GM19240 (cell line): ENCODE data around the gene HSPA12A.

Experiments
- DNase-seq: peaks from one replicate; pipeline ENCODE4 v3.0.0; 2011; ENCODE audit warnings: low spot score; ENCODE audit not compliant: insufficient read length

The HSPA12A gene

DNA sequence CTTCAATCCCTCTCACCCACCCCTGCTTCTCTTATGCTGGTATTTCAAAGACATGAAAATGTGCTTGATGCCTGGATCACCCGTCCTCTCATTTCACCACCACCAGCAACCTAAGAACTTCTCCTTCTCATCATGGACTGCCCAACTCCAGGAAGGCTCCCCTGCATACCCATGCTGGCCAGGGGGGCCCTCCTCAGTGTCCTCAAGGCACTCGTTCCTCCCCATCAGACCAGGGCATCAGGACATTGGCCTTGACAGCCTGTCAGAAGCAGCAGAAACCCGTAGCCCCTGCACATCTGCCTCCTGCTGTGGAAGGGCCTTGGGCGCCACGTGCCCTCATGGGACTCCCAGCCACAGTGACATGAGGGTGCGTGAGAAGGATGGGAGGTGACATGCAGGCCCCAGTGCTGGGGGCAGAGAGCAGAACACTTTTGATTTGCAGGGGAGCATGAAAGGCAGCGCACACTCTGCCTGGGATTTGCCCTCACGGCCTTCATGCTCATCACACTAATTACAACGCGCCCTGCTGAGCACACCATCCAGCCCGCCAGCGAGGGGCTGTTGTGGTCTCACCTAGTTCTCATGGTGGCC is 1.9 kb upstream of the HSPA12A start:
- no peak for DNase-seq

DNA sequence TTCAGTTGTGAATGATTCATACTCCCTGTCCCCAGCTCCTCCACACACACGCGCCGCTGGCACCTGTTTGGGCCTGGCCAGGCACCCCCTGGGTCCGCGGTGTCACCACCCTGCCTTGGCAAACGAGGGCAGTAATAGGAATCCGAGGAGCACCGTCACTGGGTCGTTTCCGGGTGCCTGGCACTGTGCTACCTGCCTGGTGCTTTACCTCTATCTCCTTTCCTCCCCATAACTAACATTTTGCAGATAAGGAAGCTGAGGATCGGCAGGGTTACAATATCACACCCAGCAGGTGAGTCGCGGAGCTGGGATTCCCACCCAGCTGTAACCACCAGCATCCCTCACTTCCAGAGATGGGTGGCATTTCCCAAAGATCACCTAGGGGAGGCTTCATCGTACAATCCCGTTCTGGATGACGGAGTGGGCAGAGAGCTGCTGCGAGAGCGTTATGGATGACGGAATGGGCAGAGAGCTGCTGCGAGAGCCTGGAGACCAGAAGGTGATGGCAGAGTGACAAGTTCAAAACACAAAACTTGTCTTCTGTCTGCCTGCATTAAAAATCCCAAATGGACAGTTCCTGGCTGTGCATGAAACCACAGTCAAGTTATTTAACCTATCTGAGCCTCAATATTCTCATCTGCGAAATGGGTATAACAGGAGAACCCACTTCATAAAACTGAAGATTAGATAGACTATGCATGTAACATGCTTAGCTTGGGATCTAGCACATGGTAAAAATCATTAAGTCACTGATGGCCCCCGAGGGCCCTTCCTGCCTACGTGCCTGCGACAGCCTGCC is 1.1 kb upstream of the HSPA12A start:
- no peak for DNase-seq

DNA sequence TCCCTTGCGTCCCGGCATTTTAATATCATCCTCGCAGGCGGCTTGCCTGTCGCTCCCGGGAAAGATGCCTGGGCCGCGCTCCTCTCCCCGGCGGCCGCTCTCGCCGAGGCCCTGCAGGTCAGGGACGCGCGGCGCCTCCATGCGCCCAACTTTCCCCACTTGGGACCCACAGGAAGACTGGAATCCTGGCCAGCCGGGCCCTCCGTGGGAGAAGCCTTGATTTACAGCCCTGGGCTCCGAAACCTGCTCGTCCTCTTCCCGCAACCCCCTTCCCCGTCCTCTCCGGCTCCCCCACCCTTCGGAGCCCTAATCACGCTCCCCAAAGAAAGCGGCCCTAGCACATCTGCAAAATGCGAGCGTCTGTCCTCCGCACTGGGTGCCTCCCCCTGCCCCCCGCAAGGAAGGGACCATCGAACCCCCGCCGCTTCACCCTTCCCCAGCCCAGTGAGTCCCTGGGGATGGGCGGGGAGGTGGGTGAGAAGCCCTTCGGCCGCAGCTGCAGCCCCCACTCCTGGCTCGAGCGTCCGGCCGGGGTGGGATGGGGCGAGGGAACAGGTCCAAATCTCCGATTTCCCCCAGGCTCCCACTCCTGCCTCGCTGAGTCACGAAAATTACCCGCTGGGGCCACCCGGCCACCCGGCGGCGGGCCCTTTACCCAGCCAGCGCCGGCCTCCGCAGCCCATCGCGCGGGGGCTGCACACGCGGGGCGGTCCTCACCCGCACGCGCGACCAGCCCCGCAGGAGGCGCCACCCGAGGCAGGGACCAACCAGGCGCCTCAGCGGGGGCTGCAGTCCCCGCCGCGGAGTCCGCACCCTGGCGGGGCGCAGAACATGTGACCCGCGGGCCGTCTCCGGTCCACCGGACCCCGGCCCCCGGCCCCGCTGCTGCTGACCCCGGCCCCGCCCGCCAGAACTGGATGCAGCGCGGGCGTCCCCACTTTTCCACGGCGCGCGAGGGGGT is 695 bp downstream of the HSPA12A start:
- no peak for DNase-seq

DNA sequence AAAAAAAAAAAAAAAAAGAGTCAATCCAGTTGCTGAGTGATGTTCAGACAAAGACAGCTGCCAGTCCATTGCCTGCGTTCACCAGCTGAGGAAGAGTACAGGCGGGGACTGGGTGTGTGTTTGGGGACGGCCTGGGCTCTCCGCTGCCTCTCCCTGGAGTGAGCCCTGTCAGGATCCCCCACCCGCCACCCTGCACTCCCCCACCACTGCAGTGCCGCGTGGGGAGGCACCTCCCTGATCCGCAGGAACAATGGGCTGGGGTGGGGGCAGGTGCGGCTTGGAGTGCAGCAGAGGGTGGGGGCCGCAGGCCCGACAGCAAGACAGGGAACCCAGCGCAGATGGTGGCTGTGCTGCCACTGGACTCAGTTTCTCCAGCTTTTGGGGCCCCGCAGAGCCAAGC is 1.4 kb downstream of the HSPA12A start:
- DNase-seq: no peak

DNA sequence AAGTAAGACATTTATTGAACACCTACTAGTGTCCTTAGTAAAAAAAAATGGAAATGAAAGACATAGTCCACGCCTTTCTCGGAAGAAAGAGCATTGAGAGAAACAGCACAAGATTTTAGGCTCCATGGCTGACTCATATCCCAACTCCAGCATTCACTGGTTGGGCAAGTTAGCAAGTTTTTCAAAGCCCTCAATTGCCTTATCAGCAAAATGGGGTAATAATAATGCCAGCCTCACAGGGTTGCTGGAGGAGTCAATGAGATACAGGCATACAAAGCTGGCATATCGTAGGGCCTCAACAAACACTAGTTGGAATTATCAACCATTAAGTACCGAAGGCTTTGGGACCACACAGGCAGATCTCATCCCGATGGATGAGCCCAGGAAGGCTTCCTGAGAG is 4.0 kb downstream of the HSPA12A start:
- no peak for DNase-seq

DNA sequence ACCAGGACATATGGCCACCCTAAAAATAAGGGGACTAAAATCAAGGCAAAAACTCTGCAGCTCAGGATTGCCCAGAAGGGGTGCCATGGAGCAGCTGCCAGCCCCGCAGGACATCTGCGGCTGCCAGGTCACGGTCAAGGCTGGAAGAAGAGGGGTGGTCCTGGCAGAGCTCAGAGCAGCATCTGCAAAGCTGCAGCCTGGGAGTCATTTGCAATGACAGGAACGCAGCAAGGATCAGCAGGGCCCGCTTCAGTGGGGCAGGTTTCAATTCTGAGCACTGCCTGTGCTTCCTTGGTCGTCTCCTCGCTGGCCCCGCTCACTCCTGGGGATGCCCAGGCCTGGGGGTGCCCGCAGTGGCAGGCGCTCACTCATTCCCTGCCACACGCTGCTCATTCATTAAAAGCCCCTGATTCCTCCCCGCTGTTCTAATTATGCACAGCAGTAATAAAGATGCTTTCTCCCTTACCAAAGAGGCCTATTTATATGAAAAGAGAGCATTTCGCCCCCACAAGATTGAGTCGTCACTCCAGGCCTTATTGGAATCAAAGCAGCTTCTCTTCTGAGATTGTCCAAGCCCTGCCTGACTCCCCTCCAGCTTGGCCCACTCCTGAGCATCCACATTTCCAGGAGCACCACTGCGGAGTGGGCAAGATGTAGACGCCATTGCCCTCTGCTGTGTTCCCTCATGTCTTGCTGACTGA is 4.6 kb downstream of the HSPA12A start:
- DNase-seq: no peak

DNA sequence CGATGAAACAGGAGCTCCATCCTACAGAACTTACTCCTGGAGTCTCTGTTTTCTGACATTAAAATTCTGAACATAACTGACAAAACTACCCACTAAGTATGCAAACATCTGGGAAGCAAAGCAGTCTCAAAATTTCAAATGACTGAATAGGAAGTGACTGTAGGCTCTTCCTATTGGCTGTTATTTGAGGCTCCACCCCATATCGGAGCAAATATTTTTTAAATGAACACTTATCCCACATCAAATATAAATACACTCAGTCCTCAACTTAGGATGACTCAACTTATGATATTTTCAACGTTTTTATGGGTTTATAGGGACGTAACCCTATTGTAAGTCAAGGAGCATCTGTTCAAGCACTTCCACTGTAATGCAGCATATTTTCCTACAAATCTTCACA is 8.8 kb downstream of the HSPA12A start:
- no peak for DNase-seq

DNA sequence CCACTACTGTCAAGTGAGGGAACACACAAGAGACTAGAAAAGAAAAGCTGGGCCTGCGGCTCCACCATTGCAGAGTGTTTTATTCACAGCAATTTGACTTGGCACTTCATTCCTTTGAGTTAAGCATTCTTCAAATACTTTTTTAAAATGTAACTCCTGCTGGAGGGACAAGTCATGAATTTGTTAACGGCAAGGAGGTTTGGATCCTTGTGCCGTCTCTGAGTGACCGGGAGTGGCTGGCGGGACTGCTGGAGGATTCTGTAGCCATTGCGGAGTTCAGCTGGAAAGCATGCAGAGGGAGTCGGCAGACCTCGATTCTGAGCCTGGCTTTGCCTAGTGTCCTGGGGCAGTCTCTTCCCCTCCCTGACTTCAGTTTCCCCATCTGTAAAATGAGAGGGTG is 9.8 kb downstream of the HSPA12A start:
- DNase-seq: no peak

DNA sequence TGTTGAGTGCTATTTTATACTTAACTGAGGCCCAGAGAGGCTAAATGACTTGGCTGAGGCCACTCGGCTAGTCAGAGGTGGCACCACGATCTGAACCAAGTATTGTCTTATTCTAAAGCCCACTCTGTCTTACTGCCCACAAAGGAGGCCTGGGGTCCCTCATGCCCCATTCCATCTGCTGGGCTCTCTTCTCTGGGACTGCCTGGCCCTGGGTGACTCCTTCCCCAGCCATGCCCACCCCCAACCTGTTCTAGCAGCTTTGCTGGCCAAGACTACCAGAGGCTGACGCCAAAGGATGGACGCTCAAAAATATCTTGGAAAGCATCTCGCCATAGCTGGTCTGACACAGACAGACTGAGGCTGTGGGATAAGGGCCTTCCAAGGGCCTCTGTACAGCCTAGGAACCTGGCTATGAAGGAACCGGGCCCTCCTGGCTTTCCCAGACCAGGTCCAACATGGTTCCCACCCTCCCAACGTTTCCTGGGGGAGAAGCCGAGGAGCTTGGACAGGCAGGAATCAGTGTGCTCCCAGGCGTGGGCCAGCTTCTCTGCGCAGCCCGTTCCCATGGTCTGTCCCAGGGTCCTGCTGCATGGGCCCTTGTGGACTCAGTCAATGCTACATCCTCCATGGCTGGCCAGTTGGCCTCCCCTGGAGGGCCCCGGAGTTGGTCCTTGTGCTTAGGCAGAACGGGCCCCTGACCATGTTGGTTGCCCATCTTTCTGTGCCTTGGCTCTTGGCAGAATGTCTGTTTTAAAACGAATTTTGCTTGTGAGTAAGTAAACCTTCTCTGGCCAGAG is 11.7 kb downstream of the HSPA12A start:
- no peak for DNase-seq

DNA sequence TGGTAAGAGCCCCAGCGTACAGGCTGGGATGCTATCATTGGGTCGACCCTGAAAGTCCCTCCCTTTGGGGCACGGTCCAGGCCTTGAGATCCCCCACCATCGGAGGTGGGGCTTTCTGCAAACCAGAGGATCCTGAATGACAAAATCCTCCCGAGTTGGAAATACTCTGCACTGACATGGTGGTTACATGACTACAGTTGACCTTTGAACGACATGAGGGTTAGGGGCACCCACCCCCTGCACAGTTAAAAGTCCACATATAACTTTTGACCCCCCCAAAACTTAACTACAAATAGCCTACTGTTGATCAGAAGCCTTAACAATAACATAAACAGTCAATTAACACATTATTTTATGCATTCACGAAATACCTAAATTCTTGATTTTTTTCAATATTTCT is 13.1 kb downstream of the HSPA12A start:
- no peak for DNase-seq

DNA sequence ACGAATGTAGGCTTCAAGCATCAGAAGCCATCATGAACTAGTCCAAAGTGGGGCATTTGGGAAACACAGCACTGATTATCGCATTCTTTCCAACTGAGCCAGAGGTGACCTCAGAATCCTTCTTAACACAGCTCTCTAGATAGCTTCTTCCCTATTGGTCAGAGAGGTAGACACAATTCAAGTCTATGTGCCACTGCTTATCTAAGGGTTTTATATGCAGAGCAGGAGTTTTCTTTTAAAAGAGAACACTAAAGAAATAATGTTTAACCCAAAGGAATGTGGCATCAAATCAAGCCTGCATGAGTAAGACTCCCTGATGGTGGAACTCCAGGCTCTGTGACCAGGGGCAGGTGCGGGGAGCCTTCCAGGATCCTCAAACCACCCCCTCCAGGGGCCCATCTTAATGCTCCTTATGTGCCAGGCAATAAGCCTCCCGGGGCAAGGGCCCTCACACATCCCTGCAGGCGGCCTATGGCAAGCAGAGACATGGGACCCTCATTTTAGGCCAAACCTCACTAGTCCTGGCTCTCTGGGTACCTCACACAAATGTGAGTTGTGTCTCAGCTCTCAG is 13.8 kb downstream of the HSPA12A start:
- DNase-seq: no peak

DNA sequence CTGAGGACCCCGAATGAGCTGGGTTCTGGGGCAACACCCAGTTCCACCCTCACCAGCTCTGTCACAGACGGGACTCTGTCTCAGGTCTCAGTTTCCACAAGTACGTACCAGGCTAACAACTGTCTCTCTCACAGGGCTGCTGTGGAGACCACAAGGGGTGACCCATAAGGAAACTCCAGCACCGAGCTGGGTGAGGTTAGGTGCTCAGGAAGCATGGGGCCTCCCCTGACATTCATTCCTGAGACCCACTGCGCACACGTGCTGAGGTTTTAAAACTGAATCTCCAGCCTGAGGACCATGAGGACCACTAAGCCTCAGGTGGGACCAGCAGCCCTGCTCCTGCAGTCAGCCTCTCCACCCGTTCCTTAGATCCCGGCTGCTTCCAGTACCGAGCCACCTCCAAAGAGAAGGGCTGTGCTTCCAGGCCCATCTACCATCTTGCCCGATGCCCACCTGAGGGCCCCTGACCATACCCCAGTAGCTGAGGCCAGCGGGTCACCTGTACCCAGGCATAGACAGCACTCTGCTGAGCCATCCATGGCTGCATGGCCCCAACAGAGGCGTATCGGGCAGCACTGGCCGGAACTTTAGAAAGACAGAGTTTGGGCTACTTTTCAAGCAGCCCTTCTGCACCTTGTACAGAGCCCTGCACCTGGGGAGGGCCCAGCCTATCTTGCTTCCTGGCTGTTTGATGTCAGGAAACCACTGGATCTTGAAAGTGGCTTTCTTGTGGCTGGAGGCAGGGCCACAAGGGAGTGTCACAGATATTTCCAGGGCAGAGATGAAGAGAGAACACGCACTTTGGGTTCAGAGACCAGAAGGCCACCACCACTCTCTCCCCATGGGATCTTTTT is 18.7 kb downstream of the HSPA12A start:
- DNase-seq: no peak

DNA sequence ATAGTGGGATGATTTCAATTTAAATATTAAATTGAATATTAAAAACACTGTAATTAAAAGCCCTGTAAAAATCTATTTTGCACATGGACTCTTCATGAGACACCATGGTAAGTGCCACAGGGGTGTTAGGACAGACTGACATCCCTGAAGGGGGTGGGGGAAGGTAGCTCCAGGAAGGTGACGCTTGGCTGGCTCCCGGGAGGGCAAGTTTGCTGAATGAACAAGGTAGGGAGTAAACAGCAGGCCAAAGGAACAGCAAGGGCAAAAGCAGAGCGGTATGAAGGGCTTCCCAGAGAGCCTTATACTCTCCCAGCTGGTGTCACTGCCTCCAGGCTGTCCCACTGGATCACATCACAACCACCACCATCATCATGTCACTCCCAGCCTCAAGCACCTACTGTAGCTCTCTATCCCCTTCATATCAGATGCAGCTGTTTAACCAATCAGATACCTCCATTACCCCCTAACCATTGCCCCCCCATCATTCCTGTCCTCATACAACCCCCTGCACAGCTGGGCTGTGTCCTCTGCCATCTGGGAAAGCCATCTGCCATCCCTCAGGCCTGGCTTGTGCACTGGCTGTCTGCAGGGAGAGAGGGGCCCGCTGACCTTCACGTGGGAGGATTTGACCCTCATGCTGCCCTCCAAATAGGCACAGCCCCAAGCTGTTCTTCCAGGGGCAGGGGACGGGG is 19.5 kb downstream of the HSPA12A start:
- no peak for DNase-seq

DNA sequence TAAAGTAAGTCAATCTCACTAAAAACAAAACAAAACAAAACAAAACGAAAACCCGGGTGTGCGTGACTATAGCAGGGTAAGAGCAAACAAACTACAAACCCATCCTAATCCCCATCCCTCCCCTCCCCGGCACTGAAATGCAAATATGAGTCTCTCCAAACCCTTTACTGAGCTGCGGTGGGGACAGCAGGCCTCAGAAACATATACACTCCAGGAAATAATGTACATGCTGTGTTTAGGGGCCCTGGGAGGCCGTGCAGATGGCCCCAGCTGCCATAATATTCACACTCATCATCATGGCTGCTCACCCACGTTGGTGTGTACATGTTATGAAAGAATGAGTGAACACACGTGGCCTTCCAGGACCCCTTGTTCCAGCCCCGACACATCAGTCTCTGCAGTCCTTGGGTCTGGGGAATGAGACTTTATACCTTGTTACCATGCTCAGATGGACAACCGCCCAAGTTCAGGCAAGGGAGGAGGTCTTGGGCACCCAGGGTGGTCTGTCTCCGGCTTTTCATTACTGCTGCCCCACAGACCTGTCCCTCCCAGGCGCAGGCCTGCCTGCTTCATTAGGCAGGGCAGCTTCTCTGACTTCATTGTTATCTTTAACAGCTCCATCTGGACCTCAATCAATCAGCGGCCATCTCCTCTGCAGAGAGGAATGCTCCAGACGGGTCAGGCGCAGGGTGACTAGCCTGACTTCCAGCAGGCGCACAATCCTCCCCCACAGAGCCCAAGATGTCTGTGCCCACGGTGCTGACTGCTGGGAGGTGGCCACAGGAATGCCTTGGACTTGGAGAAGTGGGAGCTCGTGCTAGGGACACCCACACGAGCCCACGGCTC is 20.6 kb downstream of the HSPA12A start:
- no peak for DNase-seq

DNA sequence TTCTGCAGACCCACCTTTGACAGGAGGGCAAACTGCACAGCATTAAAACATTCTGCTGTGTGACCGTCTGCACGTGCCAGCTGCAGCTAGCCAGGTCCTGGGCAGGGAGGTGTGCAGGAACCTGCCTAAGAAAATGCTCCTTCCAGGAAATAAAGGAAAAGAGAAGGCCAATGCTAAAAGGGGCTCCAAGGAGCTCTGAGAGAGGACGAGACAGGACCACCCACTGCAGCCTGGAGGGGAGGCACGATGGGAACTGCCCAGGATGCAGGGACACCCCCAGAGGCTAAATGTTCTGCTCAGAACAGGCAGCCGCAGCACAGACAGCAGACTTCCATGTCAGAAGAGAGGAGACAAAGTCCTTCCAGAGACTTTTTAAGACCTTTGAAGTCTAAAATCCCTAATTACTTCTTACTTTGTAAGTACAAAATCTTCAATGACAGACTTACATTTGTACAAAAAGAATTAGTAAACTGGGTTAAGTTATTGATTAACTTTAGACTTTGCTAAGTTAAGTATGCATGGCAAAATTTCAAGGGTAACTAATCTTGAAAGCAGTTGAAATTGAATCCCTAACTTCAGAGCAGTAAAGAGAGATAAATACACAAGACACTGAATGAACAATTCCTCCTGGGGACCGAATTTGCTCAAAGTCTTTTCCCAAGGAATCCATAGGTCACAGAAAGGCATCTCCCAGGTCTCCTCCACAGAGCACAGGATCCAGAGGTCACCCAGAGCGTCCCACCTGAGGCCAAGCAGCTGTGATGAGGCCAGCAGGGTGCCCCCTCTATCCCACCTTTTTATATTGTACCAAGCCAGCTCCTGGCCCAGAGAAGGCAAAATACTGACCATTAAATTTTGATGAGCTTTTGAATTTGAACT is 21.5 kb downstream of the HSPA12A start:
- DNase-seq: no peak

DNA sequence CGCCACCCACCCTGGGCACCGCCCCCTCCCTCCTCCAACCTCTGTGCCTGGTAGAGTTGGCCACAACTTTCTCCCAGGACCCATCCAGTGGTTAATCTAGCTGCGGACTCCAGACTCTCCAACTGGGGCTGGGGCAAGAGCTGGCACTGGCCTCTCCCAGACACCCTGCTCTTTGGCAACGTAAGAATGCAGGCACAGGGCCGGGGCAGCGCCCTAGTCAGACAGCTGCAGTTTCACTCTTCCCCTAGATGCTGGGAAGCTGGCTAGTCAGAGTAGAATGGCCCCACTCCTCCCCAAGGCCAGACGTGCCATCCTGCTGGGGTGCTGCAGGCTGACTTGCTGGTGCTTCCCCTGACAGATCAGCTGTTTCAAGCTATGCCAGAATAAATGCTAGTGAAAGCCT is 22.1 kb downstream of the HSPA12A start:
- no peak for DNase-seq

DNA sequence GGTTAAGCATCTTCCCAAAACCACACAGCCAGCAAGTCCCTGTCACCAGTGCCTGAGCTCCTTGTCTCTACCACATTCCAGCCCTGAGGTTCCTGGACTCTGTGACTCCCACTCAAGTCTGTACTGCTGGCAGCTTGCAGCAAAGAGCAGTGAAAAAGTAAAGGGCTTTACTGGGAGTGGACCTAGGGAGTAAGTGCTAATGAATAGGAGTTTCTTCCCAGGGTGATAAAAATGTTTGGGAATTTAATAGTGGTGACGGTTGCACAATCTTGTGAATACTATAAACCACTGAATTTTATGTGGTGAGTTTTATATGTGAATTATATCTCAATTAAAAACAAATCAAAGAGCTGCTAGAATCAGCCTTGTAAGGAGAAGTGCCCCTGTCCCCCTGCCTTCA is 22.6 kb downstream of the HSPA12A start:
- no peak for DNase-seq
